ENCODE results near the gene TRPM1. TPM values are rescaled to one million over a fixed set of nuclear protein-coding genes. Genes with fewer than 3 reads are reported as not detected.
A peak's percentile ranks its signal among the peaks of the same experiment; 100 is the strongest.

TRPM1 gene
- polyA plus RNA-seq, 3 donors: 0.03 to 0.04 TPM; not detected in 1

DNA sequence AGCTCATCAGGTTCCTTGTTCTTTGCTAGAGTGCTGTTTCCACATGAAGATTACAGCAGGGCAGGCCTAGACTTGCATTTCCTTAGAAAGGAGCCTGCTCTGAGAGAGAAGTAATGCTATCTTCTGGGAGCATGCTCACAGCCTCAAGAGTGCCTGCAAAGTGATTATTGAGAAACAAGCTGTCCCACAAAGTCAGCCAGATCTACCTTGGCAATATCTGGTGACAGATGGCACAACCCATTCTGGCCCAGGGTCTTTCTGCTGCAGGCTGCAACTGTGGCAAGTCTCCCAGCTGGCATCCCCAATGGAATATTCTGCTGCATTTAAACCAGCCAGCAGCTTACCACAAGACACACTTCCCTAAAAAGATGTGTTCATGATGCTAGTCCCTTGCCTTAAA, 139.4 kb downstream of the TRPM1 start:
- H3K4me1 ChIP-seq (ENCODE audit: control insufficient read depth in 1 of 2, insufficient read depth in 2 of 2, low read length in 2 of 2): no peaks in the 10 kb centered on the region
- TF ChIP-seq, protein P1, sequence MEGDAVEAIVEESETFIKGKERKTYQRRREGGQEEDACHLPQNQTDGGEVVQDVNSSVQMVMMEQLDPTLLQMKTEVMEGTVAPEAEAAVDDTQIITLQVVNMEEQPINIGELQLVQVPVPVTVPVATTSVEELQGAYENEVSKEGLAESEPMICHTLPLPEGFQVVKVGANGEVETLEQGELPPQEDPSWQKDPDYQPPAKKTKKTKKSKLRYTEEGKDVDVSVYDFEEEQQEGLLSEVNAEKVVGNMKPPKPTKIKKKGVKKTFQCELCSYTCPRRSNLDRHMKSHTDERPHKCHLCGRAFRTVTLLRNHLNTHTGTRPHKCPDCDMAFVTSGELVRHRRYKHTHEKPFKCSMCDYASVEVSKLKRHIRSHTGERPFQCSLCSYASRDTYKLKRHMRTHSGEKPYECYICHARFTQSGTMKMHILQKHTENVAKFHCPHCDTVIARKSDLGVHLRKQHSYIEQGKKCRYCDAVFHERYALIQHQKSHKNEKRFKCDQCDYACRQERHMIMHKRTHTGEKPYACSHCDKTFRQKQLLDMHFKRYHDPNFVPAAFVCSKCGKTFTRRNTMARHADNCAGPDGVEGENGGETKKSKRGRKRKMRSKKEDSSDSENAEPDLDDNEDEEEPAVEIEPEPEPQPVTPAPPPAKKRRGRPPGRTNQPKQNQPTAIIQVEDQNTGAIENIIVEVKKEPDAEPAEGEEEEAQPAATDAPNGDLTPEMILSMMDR (IDR thresholded peaks at IDR 0.05): no peak
- H3K27me3 Mint-ChIP-seq (ENCODE audit: low read depth in 3 of 3): peaks cover 0 to 1% (median 0%) of the 10 kb centered on the region in 3 donors
- H3K36me3 ChIP-seq (replicated peaks in 1 of 2; ENCODE audit: control insufficient read depth in 1 of 2, insufficient read depth in 2 of 2, low read length in 2 of 2): peaks cover 90 to 100% of the 10 kb centered on the region in 2 donors
- no peak overlapping the region for H3K27ac Mint-ChIP-seq
- H3K9me3 Mint-ChIP-seq: no peaks in the 10 kb centered on the region
- DNase-seq: no peak
- H3K9me3 ChIP-seq (replicated peaks in 1 of 2; ENCODE audit: control insufficient read depth in 1 of 2, insufficient read depth in 1 of 2, low read length in 2 of 2): no peaks in the 10 kb centered on the region
- peaks cover 3% of the 10 kb centered on the region for H3K79me2 ChIP-seq (ENCODE audit: insufficient read depth, low read length)
- peaks cover 84 to 86% of the 10 kb centered on the region in 2 donors for H3K36me3 Mint-ChIP-seq
- peaks cover 99% of the 10 kb centered on the region for H4K20me1 ChIP-seq (ENCODE audit: insufficient read depth, low read length)
- no peak overlapping the region for H2AFZ ChIP-seq (ENCODE audit: insufficient read depth, low read depth, low read length, poor library complexity, severe bottlenecking)
- no peaks in the 10 kb centered on the region for H3K27me3 ChIP-seq (ENCODE audit: control insufficient read depth in 2 of 2, insufficient read depth in 2 of 2, low read length in 2 of 2)
- H3K9ac ChIP-seq (ENCODE audit: insufficient read depth, low read length, poor library complexity, severe bottlenecking): no peak overlapping the region
- no peak overlapping the region for H3K4me3 ChIP-seq (replicated peaks in 1 of 3; ENCODE audit: low read depth in 2 of 3, low read length in 3 of 3)
- no peak overlapping the region for H3K4me3 Mint-ChIP-seq
- no peak overlapping the region for H3K4me2 ChIP-seq (replicated peaks; ENCODE audit: extremely low read depth, low read length, poor library complexity, severe bottlenecking)
- no peak overlapping the region for H3K27ac ChIP-seq (ENCODE audit: low read depth in 1 of 2, low read length in 2 of 2)
- intact Hi-C loops (cut with micrococcal nuclease): no loop called here
- peaks cover 2% of the 10 kb centered on the region for H3K4me1 Mint-ChIP-seq

GRCh38 chr15:30958219-30958618, 143.3 kb downstream of the TRPM1 start:
- no peak overlapping the region for H3K4me3 ChIP-seq (replicated peaks in 1 of 3; ENCODE audit: low read depth in 2 of 3, low read length in 3 of 3)
- no peak overlapping the region for H3K9ac ChIP-seq (ENCODE audit: insufficient read depth, low read length, poor library complexity, severe bottlenecking)
- Mint-ChIP-seq H3K4me1 (peaks cover 15% of the 10 kb centered on the region), H3K4me3 (no peak overlapping the region), H3K9me3 (no peaks in the 10 kb centered on the region), H3K36me3 (peaks cover 88 to 92% of the 10 kb centered on the region in 2 donors), H3K27me3 (ENCODE audit: low read depth in 3 of 3) (no peaks in the 10 kb centered on the region), H3K27ac (peak overlapping the region in 4 of 7 donors; percentile 6 to 73 (median 66))
- no peak for DNase-seq
- H4K20me1 ChIP-seq (ENCODE audit: insufficient read depth, low read length): peaks cover 97% of the 10 kb centered on the region
- H3K9me3 ChIP-seq (replicated peaks in 1 of 2; ENCODE audit: control insufficient read depth in 1 of 2, insufficient read depth in 1 of 2, low read length in 2 of 2): no peaks in the 10 kb centered on the region
- intact Hi-C loops (cut with micrococcal nuclease): no loop called here
- no peak overlapping the region for H3K4me2 ChIP-seq (replicated peaks; ENCODE audit: extremely low read depth, low read length, poor library complexity, severe bottlenecking)
- no peak overlapping the region for H3K27ac ChIP-seq (ENCODE audit: low read depth in 1 of 2, low read length in 2 of 2)
- H2AFZ ChIP-seq (ENCODE audit: insufficient read depth, low read depth, low read length, poor library complexity, severe bottlenecking): no peak overlapping the region
- 100% methylated on average over 3 of the region's 5 CpGs for WGBS (ENCODE audit: insufficient coverage)
- no peaks in the 10 kb centered on the region for H3K27me3 ChIP-seq (ENCODE audit: control insufficient read depth in 2 of 2, insufficient read depth in 2 of 2, low read length in 2 of 2)
- peaks cover 95 to 100% of the 10 kb centered on the region in 2 donors for H3K36me3 ChIP-seq (replicated peaks in 1 of 2; ENCODE audit: control insufficient read depth in 1 of 2, insufficient read depth in 2 of 2, low read length in 2 of 2)
- H3K79me2 ChIP-seq (ENCODE audit: insufficient read depth, low read length): peaks cover 3% of the 10 kb centered on the region
- H3K4me1 ChIP-seq (ENCODE audit: control insufficient read depth in 1 of 2, insufficient read depth in 2 of 2, low read length in 2 of 2): peaks cover 0 to 2% of the 10 kb centered on the region in 2 donors
- TF ChIP-seq, protein P1 (IDR thresholded peaks at IDR 0.05): no peak
